ENCODE results near the gene PI16. TPM values are rescaled to one million over a fixed set of nuclear protein-coding genes. Genes with fewer than 3 reads are reported as not detected.
A peak's percentile ranks its signal among the peaks of the same experiment; 100 is the strongest.

Gene PI16
- total and polyA plus RNA-seq, 2 donors (not counting 3 experiments of a cell fraction or from before 2014, with no cell fraction given), result 0.14 TPM; not detected in 1

DNA sequence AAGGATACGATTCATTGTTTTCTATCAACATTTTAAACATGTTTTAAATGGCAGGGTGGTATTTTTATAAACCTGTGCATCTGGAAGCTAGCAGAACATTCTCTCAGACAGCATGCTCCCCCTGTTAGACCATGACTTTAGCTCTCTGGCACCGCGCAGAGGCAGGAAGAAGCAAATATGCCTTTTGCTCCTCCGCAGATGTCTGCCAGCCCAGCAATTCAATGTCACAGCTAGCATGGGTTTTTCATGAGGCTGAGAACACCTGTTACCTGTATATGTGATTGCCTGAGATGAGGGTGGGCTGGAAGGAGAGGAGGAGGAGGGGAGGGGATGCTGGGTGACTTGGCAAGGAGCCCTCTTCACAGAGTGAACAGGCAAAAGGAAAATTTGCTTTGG lies 24.8 kb downstream of the PI16 start:
- Histone ChIP-seq H3K4me2 (ENCODE audit: insufficient read depth, low read length) (no peak overlapping the region), H3K27me3 (ENCODE audit: control insufficient read depth in 2 of 2, insufficient read depth in 2 of 2, low read length in 2 of 2) (no peaks in the 10 kb centered on the region), H3K36me3 (ENCODE audit: control insufficient read depth in 2 of 2, extremely low read depth in 1 of 2, insufficient read depth in 2 of 2, low read length in 2 of 2) (peaks cover 20 to 51% of the 10 kb centered on the region in 2 experiments), H3K4me3 (replicated peaks in 1 of 3; ENCODE audit: insufficient read depth in 1 of 3, low read depth in 1 of 3, low read length in 3 of 3) (no peak overlapping the region), H3K9me1 (replicated peaks; ENCODE audit: control insufficient read depth, extremely low read depth, insufficient read depth, low read length) (no peaks in the 10 kb centered on the region), H2AFZ (ENCODE audit: low read depth, low read length) (no peak overlapping the region), H4K20me1 (replicated peaks; ENCODE audit: control insufficient read depth, extremely low read depth, insufficient read depth, low read length) (peaks cover 3% of the 10 kb centered on the region), H3K4me1 (ENCODE audit: control insufficient read depth, extremely low read depth, insufficient read depth, low read length) (peaks cover 18% of the 10 kb centered on the region), H3K79me2 (ENCODE audit: control insufficient read depth, insufficient read depth, low read length) (peaks cover 64% of the 10 kb centered on the region), H3K9ac (replicated peaks; ENCODE audit: extremely low read depth, insufficient read depth, low read length) (no peak overlapping the region), H3K9me3 (replicated peaks; ENCODE audit: control insufficient read depth, insufficient read depth, low read length) (no peaks in the 10 kb centered on the region), H3K27ac (ENCODE audit: insufficient read depth, low read depth, low read length) (no peak overlapping the region)
- ChIA-PET CTCF (interaction anchor here (0.6 to 5.3 kb wide), 8 partner anchors 9 to 231 kb away, joined by 3 to 40 read pairs (median 4); partner anchors contain the start of gene C6orf89), POLR2A (no interaction called here)
- intact Hi-C loops (cut with micrococcal nuclease) (loop anchor here (1.0 kb wide), 2 partner anchors 94 to 128 kb away; partner anchors contain the start of gene C6orf89), dilution Hi-C loops (cut with MboI; ENCODE audit: extremely low pct_ligation_motif_present, low sequenced_read_pairs) (no loop called here)
- FAIRE-seq, result peak; percentile 62
- TF ChIP-seq, protein P1, sequence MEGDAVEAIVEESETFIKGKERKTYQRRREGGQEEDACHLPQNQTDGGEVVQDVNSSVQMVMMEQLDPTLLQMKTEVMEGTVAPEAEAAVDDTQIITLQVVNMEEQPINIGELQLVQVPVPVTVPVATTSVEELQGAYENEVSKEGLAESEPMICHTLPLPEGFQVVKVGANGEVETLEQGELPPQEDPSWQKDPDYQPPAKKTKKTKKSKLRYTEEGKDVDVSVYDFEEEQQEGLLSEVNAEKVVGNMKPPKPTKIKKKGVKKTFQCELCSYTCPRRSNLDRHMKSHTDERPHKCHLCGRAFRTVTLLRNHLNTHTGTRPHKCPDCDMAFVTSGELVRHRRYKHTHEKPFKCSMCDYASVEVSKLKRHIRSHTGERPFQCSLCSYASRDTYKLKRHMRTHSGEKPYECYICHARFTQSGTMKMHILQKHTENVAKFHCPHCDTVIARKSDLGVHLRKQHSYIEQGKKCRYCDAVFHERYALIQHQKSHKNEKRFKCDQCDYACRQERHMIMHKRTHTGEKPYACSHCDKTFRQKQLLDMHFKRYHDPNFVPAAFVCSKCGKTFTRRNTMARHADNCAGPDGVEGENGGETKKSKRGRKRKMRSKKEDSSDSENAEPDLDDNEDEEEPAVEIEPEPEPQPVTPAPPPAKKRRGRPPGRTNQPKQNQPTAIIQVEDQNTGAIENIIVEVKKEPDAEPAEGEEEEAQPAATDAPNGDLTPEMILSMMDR (IDR thresholded peaks at IDR 0.05; ENCODE audit: extremely low read depth in 1 of 2, insufficient read depth in 1 of 2, low read depth in 1 of 2, low read length in 2 of 2), result peak; percentile 43 to 53
- no peak for TF ChIP-seq JUN (IDR thresholded peaks at IDR 0.05; ENCODE audit: borderline replicate concordance, insufficient read depth, insufficient read length, low read depth)
- BruUV-seq (replicated peaks), result no TSS peak
- DNase-seq (ENCODE audit: low read depth, low spot score), result peak; percentile 47

DNA sequence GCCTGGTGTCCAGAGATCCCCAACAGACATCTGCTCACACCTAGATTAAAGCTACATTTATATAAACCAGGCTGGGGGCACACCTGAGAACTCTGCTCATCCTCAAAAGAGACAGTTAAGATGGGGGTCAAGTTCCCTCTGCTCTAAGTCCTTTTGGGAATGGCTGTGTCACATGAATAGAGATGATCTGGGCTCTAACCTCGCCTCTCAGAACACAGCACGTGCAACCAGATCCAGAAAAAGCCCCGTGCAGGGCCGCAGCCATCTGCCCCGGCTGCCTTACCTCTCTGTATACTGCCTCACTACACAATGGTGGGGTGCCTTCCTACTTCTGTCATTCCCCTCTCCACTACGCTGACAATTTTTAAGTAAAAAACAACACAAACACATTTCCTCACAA lies 25.6 kb downstream of the PI16 start:
- CTCF ChIA-PET, result interaction anchor here (1.9 kb wide), 1 partner anchor 95 kb away, joined by 8 read pairs; the partner anchor contains the start of gene C6orf89
- no peaks in the 10 kb centered on the region for H3K27me3 ChIP-seq (ENCODE audit: control insufficient read depth in 2 of 2, insufficient read depth in 2 of 2, low read length in 2 of 2)
- POLR2A ChIA-PET, result interaction anchor here (0.6 kb wide), 1 partner anchor 1049 kb away, joined by 6 read pairs; no protein-coding TSS in a partner anchor
- no peak overlapping the region for H3K4me2 ChIP-seq (ENCODE audit: insufficient read depth, low read length)
- BruUV-seq (replicated peaks), result no TSS peak
- no peak overlapping the region for H3K4me3 ChIP-seq (replicated peaks in 1 of 3; ENCODE audit: insufficient read depth in 1 of 3, low read depth in 1 of 3, low read length in 3 of 3)
- peaks cover 20 to 46% of the 10 kb centered on the region in 2 experiments for H3K36me3 ChIP-seq (ENCODE audit: control insufficient read depth in 2 of 2, extremely low read depth in 1 of 2, insufficient read depth in 2 of 2, low read length in 2 of 2)
- no peak overlapping the region for H3K9ac ChIP-seq (replicated peaks; ENCODE audit: extremely low read depth, insufficient read depth, low read length)
- peaks cover 21% of the 10 kb centered on the region for H3K4me1 ChIP-seq (ENCODE audit: control insufficient read depth, extremely low read depth, insufficient read depth, low read length)
- FAIRE-seq (no peak), DNase-seq (ENCODE audit: low read depth, low spot score) (no peak)
- no peak overlapping the region for H3K27ac ChIP-seq (ENCODE audit: insufficient read depth, low read depth, low read length)
- intact Hi-C loops (cut with micrococcal nuclease), result loop anchor here (10.0 kb wide), 1 partner anchor 215 kb away; no protein-coding TSS in a partner anchor
- peaks cover 3% of the 10 kb centered on the region for H4K20me1 ChIP-seq (replicated peaks; ENCODE audit: control insufficient read depth, extremely low read depth, insufficient read depth, low read length)
- no peak overlapping the region for H2AFZ ChIP-seq (ENCODE audit: low read depth, low read length)
- no peaks in the 10 kb centered on the region for H3K9me3 ChIP-seq (replicated peaks; ENCODE audit: control insufficient read depth, insufficient read depth, low read length)
- H3K79me2 ChIP-seq (ENCODE audit: control insufficient read depth, insufficient read depth, low read length), result peaks cover 71% of the 10 kb centered on the region
- dilution Hi-C loops (cut with MboI; ENCODE audit: extremely low pct_ligation_motif_present, low sequenced_read_pairs), result no loop called here
- no peaks in the 10 kb centered on the region for H3K9me1 ChIP-seq (replicated peaks; ENCODE audit: control insufficient read depth, extremely low read depth, insufficient read depth, low read length)
- TF ChIP-seq, protein P2, sequence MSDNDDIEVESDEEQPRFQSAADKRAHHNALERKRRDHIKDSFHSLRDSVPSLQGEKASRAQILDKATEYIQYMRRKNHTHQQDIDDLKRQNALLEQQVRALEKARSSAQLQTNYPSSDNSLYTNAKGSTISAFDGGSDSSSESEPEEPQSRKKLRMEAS (IDR thresholded peaks at IDR 0.05; ENCODE audit: insufficient read depth, insufficient read length), result no peak
